Measurements from ENCODE around the gene DCHS1. TPM values are rescaled to one million over a fixed set of nuclear protein-coding genes. Genes with fewer than 3 reads are reported as not detected.

DCHS1 gene
- total and polyA plus RNA-seq, 4 experiments from 2014 or later, result 0.47 to 6.7 (median 4.4) TPM

DNA sequence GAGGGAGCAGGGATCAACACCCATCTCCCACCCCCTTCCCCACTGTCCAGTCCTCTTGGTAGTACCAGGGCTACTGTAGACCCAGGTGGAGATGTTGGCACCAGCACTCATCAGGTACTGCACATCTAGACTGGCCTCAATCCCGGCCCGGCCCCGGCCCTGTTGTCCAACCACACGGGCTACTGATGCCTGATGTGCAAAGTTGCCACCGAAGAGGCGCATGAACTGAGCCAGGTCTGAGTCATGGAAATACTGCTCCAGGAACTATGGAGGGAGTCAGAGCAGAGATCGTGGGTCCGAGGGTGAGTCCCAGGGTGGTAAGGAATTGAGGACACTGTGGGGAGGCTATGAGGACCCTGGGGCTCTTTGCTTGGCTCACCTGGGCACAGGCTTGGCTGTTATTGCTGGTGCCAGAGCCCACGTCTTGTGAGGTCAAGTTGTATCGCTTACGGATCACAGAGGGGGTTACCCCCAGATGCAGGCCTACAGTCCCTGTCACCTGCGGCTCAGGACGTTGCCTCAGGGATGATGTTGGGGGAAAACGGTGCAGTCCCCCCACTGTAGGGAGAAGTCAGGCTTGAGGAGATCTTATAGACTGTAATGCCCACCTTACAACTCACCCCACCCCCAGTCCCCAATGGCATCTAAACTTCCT lies 38.9 kb downstream of the DCHS1 start:
- Mint-ChIP-seq H3K36me3 (peaks cover 9 to 10% of the 10 kb centered on the region in 2 donors), H3K27me3 (no peaks in the 10 kb centered on the region), H3K9me3 (no peaks in the 10 kb centered on the region), H3K27ac (peak overlapping the region in 2 of 7 donors; percentile 18 to 20), H3K4me3 (peak overlapping the region in 2 of 8 donors; percentile 30 to 37), H3K4me1 (peaks cover 6 to 12% (median 9%) of the 10 kb centered on the region in 4 donors)
- DNase-seq, result no peak
- no peaks in the 10 kb centered on the region for H3K9me3 ChIP-seq (ENCODE audit: control insufficient read depth in 1 of 2, low read length in 2 of 2)
- H3K4me3 ChIP-seq (ENCODE audit: low read length in 2 of 2), result no peak overlapping the region
- H3K36me3 ChIP-seq (ENCODE audit: insufficient read depth, low read length), result peaks cover 10% of the 10 kb centered on the region
- CTCF ChIA-PET (ENCODE audit: partially characterized antibody), result interaction anchor here (0.9 to 4.1 kb wide), 9 partner anchors 11 to 89 kb away, joined by 3 to 72 read pairs (median 12); partner anchors contain the start of genes ILK, MRPL17 and RRP8
- H3K27ac ChIP-seq (ENCODE audit: low read depth, low read length), result no peak overlapping the region
- no peaks in the 10 kb centered on the region for H3K27me3 ChIP-seq (ENCODE audit: insufficient read depth, low read length)
- POLR2A ChIA-PET (ENCODE audit: partially characterized antibody), result interaction anchor here (1.0 to 5.2 kb wide), 11 partner anchors 10 to 129 kb away, joined by 3 to 132 read pairs (median 21); partner anchors contain the start of genes DCHS1, ILK, MRPL17 and RRP8
- intact Hi-C loops (cut with micrococcal nuclease), result loop anchor here (10.0 kb wide), 1 partner anchor 202 kb away; the partner anchor contains the start of gene APBB1
- H3K4me1 ChIP-seq (ENCODE audit: insufficient read depth, low read length), result peaks cover 40% of the 10 kb centered on the region

GRCh38 chr11:6615882-6616585 lies 39.6 kb downstream of the DCHS1 start:
- Histone ChIP-seq H3K4me1 (ENCODE audit: insufficient read depth, low read length) (peaks cover 46% of the 10 kb centered on the region), H3K36me3 (ENCODE audit: insufficient read depth, low read length) (peaks cover 14% of the 10 kb centered on the region), H3K4me3 (ENCODE audit: low read length in 2 of 2) (no peak overlapping the region), H3K27me3 (ENCODE audit: insufficient read depth, low read length) (no peaks in the 10 kb centered on the region), H3K9me3 (ENCODE audit: control insufficient read depth in 1 of 2, low read length in 2 of 2) (no peaks in the 10 kb centered on the region), H3K27ac (ENCODE audit: low read depth, low read length) (no peak overlapping the region)
- CTCF ChIA-PET (ENCODE audit: partially characterized antibody), result interaction anchor here (0.9 to 4.6 kb wide), 6 partner anchors 12 to 68 kb away, joined by 3 to 72 read pairs (median 20); partner anchors contain the start of genes ILK, MRPL17 and RRP8
- no peak for DNase-seq
- H3K27me3 Mint-ChIP-seq, result no peaks in the 10 kb centered on the region
- H3K9me3 Mint-ChIP-seq, result no peaks in the 10 kb centered on the region
- peak overlapping the region in 2 of 8 donors; percentile 3 to 18 for H3K4me3 Mint-ChIP-seq
- intact Hi-C loops (cut with micrococcal nuclease), result loop anchor here (10.0 kb wide), 1 partner anchor 201 kb away; the partner anchor contains the start of gene APBB1
- H3K36me3 Mint-ChIP-seq, result peaks cover 9 to 16% of the 10 kb centered on the region in 2 donors
- POLR2A ChIA-PET (ENCODE audit: partially characterized antibody), result interaction anchor here (0.6 to 5.2 kb wide), 6 partner anchors 9 to 150 kb away, joined by 3 to 132 read pairs (median 4); partner anchors contain the start of genes ILK, MRPL17 and RRP8
- peak overlapping the region in 4 of 7 donors; percentile 8 to 81 (median 58) for H3K27ac Mint-ChIP-seq
- H3K4me1 Mint-ChIP-seq, result peaks cover 6 to 17% (median 13%) of the 10 kb centered on the region in 4 donors

DNA sequence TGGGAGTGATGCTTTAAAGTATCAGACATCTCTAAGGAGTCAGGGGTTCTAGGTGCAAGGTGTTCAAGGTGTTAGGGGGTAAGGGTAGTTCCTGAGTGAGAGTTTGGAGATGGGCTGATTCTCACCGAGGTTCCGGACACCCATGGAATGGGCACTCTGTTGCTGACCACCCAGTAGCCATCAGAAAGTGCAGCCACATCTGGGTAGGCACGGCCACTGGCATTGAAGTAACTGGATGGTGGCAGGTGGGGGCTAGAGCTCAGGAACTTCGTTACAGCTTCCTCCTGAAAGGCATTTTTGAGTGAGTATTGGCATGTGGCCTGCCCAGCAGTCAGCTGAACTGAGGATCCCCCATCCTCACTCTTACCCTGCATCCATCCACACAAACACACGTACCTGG lies 40.6 kb downstream of the DCHS1 start:
- ChIA-PET POLR2A (ENCODE audit: partially characterized antibody) (interaction anchor here (1.5 to 9.0 kb wide), 3 partner anchors 8 to 69 kb away, joined by 3 to 172 read pairs (median 132); partner anchors contain the start of genes ILK, MRPL17 and RRP8), CTCF (ENCODE audit: partially characterized antibody) (interaction anchor here (4.6 kb wide), 1 partner anchor 11 kb away, joined by 37 read pairs; the partner anchor contains the start of genes ILK and RRP8)
- Mint-ChIP-seq H3K4me3 (no peak overlapping the region), H3K36me3 (peaks cover 14 to 25% of the 10 kb centered on the region in 2 donors), H3K27me3 (no peaks in the 10 kb centered on the region), H3K27ac (peak overlapping the region in 3 of 7 donors; percentile 30 to 55 (median 39)), H3K9me3 (no peaks in the 10 kb centered on the region), H3K4me1 (peaks cover 6 to 24% (median 17%) of the 10 kb centered on the region in 4 donors)
- intact Hi-C loops (cut with micrococcal nuclease), result loop anchor here (10.0 kb wide), 1 partner anchor 200 kb away; the partner anchor contains the start of gene APBB1
- no peak overlapping the region for H3K27ac ChIP-seq (ENCODE audit: low read depth, low read length)
- DNase-seq, result no peak
- H3K4me3 ChIP-seq (ENCODE audit: low read length in 2 of 2), result no peak overlapping the region
- H3K4me1 ChIP-seq (ENCODE audit: insufficient read depth, low read length), result peaks cover 55% of the 10 kb centered on the region
- H3K9me3 ChIP-seq (ENCODE audit: control insufficient read depth in 1 of 2, low read length in 2 of 2), result no peaks in the 10 kb centered on the region
- no peaks in the 10 kb centered on the region for H3K27me3 ChIP-seq (ENCODE audit: insufficient read depth, low read length)
- peaks cover 23% of the 10 kb centered on the region for H3K36me3 ChIP-seq (ENCODE audit: insufficient read depth, low read length)

DNA sequence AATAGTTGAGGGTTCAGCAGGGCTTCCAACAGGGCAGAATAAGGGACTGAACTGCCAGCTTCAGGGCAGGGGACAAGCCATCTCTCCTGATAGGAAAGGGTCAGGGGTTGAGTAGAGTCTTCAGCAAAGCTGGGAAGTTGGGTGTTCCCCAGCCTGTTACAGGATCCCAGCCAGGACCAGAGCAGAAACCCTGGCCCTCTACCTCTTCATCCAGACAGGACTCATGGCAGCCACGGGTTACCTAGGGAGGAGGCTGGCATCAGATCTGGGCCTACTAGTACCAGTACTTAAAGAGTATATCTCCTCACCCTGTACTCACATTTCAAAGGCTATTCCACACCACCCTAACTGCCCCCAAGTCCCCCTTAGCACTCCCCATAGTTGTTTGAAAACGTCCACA lies 41.2 kb downstream of the DCHS1 start:
- ChIA-PET CTCF (ENCODE audit: partially characterized antibody) (interaction anchor here (1.1 to 4.6 kb wide), 3 partner anchors 11 to 69 kb away, joined by 5 to 37 read pairs (median 28); partner anchors contain the start of genes ILK, MRPL17 and RRP8), POLR2A (ENCODE audit: partially characterized antibody) (interaction anchor here (4.5 to 9.0 kb wide), 2 partner anchors 11 to 69 kb away, joined by 69 to 172 read pairs; partner anchors contain the start of genes ILK, MRPL17 and RRP8)
- no peak for DNase-seq
- Mint-ChIP-seq H3K27me3 (no peaks in the 10 kb centered on the region), H3K27ac (peak overlapping the region in 1 of 7 donors; percentile 55), H3K9me3 (no peaks in the 10 kb centered on the region), H3K4me1 (peaks cover 6 to 30% (median 18%) of the 10 kb centered on the region in 4 donors), H3K36me3 (peaks cover 20 to 31% of the 10 kb centered on the region in 2 donors), H3K4me3 (no peak overlapping the region)
- Histone ChIP-seq H3K4me1 (ENCODE audit: insufficient read depth, low read length) (peaks cover 53% of the 10 kb centered on the region), H3K27me3 (ENCODE audit: insufficient read depth, low read length) (no peaks in the 10 kb centered on the region), H3K9me3 (ENCODE audit: control insufficient read depth in 1 of 2, low read length in 2 of 2) (no peaks in the 10 kb centered on the region), H3K36me3 (ENCODE audit: insufficient read depth, low read length) (peaks cover 29% of the 10 kb centered on the region), H3K4me3 (ENCODE audit: low read length in 2 of 2) (no peak overlapping the region), H3K27ac (ENCODE audit: low read depth, low read length) (no peak overlapping the region)
- intact Hi-C loops (cut with micrococcal nuclease), result loop anchor here (10.0 kb wide), 1 partner anchor 200 kb away; the partner anchor contains the start of gene APBB1

GRCh38 chr11:6613496-6613895 lies 42.1 kb downstream of the DCHS1 start:
- intact Hi-C loops (cut with micrococcal nuclease), result loop anchor here (2.0 to 10.0 kb wide), 3 partner anchors 133 to 223 kb away; partner anchors contain the start of genes APBB1 and SMPD1
- no peak for DNase-seq

GRCh38 chr11:6612213-6613041 lies 43.2 kb downstream of the DCHS1 start, which contains the start of gene TAF10:
TAF10 (minus strand) TSS chr11:6612216; CDS start chr11:6612189, 27 bp downstream.
- ChIA-PET POLR2A (ENCODE audit: partially characterized antibody) (interaction anchor here (0.7 to 9.0 kb wide), 37 partner anchors 9 to 222 kb away, joined by 3 to 172 read pairs (median 4); partner anchors contain the start of genes APBB1, ARFIP2, DCHS1 and ILK), CTCF (ENCODE audit: partially characterized antibody) (interaction anchor here (0.5 to 4.6 kb wide), 19 partner anchors 9 to 227 kb away, joined by 3 to 56 read pairs (median 4); partner anchors contain the start of genes ARFIP2, ILK, MRPL17 and RRP8)
- H3K27ac Mint-ChIP-seq, result peak within 1 kb of the TSS in 6 of 7 donors; percentile 95 to 97 (median 97)
- H3K27me3 Mint-ChIP-seq, result no peaks in the 10 kb centered on the region
- H3K27ac ChIP-seq (ENCODE audit: low read depth, low read length), result peak within 1 kb of the TSS; percentile 87
- peak; percentile 93 to 97 (median 95) for DNase-seq
- H3K36me3 ChIP-seq (ENCODE audit: insufficient read depth, low read length), result peaks cover 47% of the 10 kb centered on the region
- peaks cover 6 to 36% (median 28%) of the 10 kb centered on the region in 4 donors for H3K4me1 Mint-ChIP-seq
- peaks cover 21 to 47% of the 10 kb centered on the region in 2 donors for H3K36me3 Mint-ChIP-seq
- peak within 1 kb of the TSS; percentile 66 to 88 for H3K4me3 ChIP-seq (ENCODE audit: low read length in 2 of 2)
- H3K27me3 ChIP-seq (ENCODE audit: insufficient read depth, low read length), result no peaks in the 10 kb centered on the region
- peaks cover 51% of the 10 kb centered on the region for H3K4me1 ChIP-seq (ENCODE audit: insufficient read depth, low read length)
- H3K9me3 ChIP-seq (ENCODE audit: control insufficient read depth in 1 of 2, low read length in 2 of 2), result no peaks in the 10 kb centered on the region
- H3K4me3 Mint-ChIP-seq, result peak within 1 kb of the TSS; percentile 87 to 94 (median 91)
- H3K9me3 Mint-ChIP-seq, result no peaks in the 10 kb centered on the region
- intact Hi-C loops (cut with micrococcal nuclease), result loop anchor here (1.0 to 10.0 kb wide), 5 partner anchors 8 to 222 kb away; partner anchors contain the start of genes APBB1, MRPL17 and SMPD1

More at GRCh38 chr11:6613496-6613895, 42.1 kb downstream of the DCHS1 start:
- Histone ChIP-seq H3K27me3 (ENCODE audit: insufficient read depth, low read length) (no peaks in the 10 kb centered on the region), H3K27ac (ENCODE audit: low read depth, low read length) (peak overlapping the region; percentile 87), H3K4me1 (ENCODE audit: insufficient read depth, low read length) (peaks cover 51% of the 10 kb centered on the region), H3K36me3 (ENCODE audit: insufficient read depth, low read length) (peaks cover 39% of the 10 kb centered on the region), H3K9me3 (ENCODE audit: control insufficient read depth in 1 of 2, low read length in 2 of 2) (no peaks in the 10 kb centered on the region), H3K4me3 (ENCODE audit: low read length in 2 of 2) (no peak overlapping the region)
- ChIA-PET CTCF (ENCODE audit: partially characterized antibody) (interaction anchor here (0.8 to 4.6 kb wide), 12 partner anchors 8 to 196 kb away, joined by 3 to 56 read pairs (median 8); partner anchors contain the start of genes ARFIP2, ILK, MRPL17 and RRP8), POLR2A (ENCODE audit: partially characterized antibody) (interaction anchor here (1.1 to 9.0 kb wide), 17 partner anchors 8 to 223 kb away, joined by 3 to 172 read pairs (median 12); partner anchors contain the start of genes ILK, MRPL17, RRP8 and SMPD1)
- Mint-ChIP-seq H3K4me1 (peaks cover 6 to 36% (median 21%) of the 10 kb centered on the region in 4 donors), H3K27me3 (no peaks in the 10 kb centered on the region), H3K27ac (no peak overlapping the region), H3K9me3 (no peaks in the 10 kb centered on the region), H3K4me3 (no peak overlapping the region), H3K36me3 (peaks cover 21 to 39% of the 10 kb centered on the region in 2 donors)
